Erythroblast (primary cell): ENCODE data around the gene C3orf80.
"Not testable (repeated sequence)": the region's sequence is repeated elsewhere in the genome, so short reads cannot be mapped to it uniquely, and the experiment has no call there.

Source experiments
- DNase-seq, 2 experiments: peaks; one replicate each; lab custom pipeline; 2025; lab: John Stamatoyannopoulos, UW
- GATA1 ChIP-seq: IDR thresholded peaks from 2 replicates; pipeline ENCODE4 v1.6.1; 2011; ENCODE audit warnings: low read depth, mild to moderate bottlenecking, control low read depth, low read length, moderate library complexity
- POLR2A ChIP-seq: IDR thresholded peaks from 2 replicates; pipeline ENCODE4 v1.6.1; 2011; ENCODE audit warnings: mild to moderate bottlenecking, low read length

Gene C3orf80

GRCh38 chr3:160225176-160226025, at the start of gene C3orf80:
Gene C3orf80, plus strand, starts transcription at chr3:160225422. Its CDS starts 214 bp downstream, at chr3:160225636.
- DNase-seq = peak; percentile 78 to 79
- TF ChIP-seq POLR2A = no peak
- TF ChIP-seq GATA1 = no peak

- DNase-seq = no peak
- TF ChIP-seq GATA1 (no peak), POLR2A (no peak)
Observed at GRCh38 chr3:160176923-160177322, 48.3 kb upstream of the C3orf80 start.

GRCh38 chr3:160178661-160179060, 46.6 kb upstream of the C3orf80 start:
- not testable (repeated sequence) for DNase-seq

- DNase-seq = not testable (repeated sequence)
Observed at GRCh38 chr3:160179403-160179802, 45.8 kb upstream of the C3orf80 start.

- DNase-seq = no peak
- no peak for TF ChIP-seq GATA1
- TF ChIP-seq POLR2A = no peak
Observed at GRCh38 chr3:160179906-160180305, 45.3 kb upstream of the C3orf80 start.

- DNase-seq = no peak
- TF ChIP-seq GATA1 (no peak), POLR2A (no peak)
Observed at GRCh38 chr3:160180581-160181216, 44.5 kb upstream of the C3orf80 start.

GRCh38 chr3:160183345-160184076, 41.7 kb upstream of the C3orf80 start:
- no peak for DNase-seq
- TF ChIP-seq GATA1 (no peak), POLR2A (no peak)

GRCh38 chr3:160184655-160185054, 40.6 kb upstream of the C3orf80 start:
- DNase-seq = no peak
- TF ChIP-seq POLR2A (no peak), GATA1 (no peak)

- no peak for DNase-seq
- TF ChIP-seq POLR2A = no peak
- TF ChIP-seq GATA1 = no peak
Observed at GRCh38 chr3:160185751-160186150, 39.5 kb upstream of the C3orf80 start.

- no peak for TF ChIP-seq POLR2A
- TF ChIP-seq GATA1 = no peak
- DNase-seq = no peak
Observed at GRCh38 chr3:160187288-160187687, 37.9 kb upstream of the C3orf80 start.

- TF ChIP-seq POLR2A = no peak
- TF ChIP-seq GATA1 = no peak
- no peak for DNase-seq
Observed at GRCh38 chr3:160192310-160193029, 32.8 kb upstream of the C3orf80 start.

- TF ChIP-seq POLR2A (no peak), GATA1 (no peak)
- no peak for DNase-seq
Observed at GRCh38 chr3:160193644-160194192, 31.5 kb upstream of the C3orf80 start.

GRCh38 chr3:160194438-160194837, 30.8 kb upstream of the C3orf80 start:
- DNase-seq = no peak
- no peak for TF ChIP-seq GATA1
- TF ChIP-seq POLR2A = no peak
